Glomerular endothelial cell (primary cell): Measurements from ENCODE around the gene ALDH1L1. TPM values are rescaled to one million over a fixed set of nuclear protein-coding genes. Genes with fewer than 3 reads are reported as not detected.

ENCODE experiments used
- DNase-seq: peaks from one replicate; pipeline ENCODE4 v3.0.0-alpha.2; 2011; ENCODE audit warnings: low read depth, low spot score; ENCODE audit errors: extremely low read depth
- total RNA-seq: library from RNA; depleted of rRNA; stranded (reverse); fragments of >200 nt; gene quantifications from 2 replicates; pipeline ENCODE4 v1.2.3, GENCODE V29; 2015

The ALDH1L1 gene
- total RNA-seq, 1 donor from 2014 or later, result not detected

DNA sequence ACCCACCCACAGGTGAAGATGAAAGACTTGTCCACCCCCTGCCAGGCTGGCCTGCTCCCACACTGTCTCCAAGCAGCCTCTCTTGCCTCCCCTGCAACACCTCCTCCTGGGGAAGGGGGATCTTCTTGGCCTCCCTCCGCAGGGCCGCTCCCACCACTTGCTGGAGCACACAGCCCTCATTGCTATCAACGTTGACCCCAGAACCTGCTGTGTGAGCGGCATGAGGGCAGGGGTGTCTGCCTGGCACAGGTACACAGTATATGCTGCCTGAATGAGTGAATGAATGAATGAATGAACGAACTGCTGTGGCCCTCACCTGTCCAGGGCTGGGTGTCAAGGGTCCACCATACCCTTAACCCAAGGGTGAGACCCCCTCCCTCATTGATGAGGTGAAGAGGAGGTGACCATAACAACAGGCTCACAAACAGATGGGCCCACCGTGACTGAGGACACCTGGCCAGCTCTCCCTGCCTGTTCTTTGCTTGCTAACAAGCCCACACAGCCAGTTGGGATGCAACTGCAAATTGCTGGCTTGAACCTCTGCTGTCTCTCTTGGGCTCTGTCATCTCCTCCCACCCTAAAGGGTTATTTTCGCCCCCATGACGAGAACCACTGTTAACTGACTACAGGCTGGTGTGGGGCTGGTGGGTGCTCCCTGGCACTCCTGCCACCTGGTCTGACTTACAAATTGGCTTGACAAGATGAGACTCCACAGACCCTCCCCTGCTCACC lies 118.9 kb downstream of the ALDH1L1 start:
- DNase-seq, result no peak

DNA sequence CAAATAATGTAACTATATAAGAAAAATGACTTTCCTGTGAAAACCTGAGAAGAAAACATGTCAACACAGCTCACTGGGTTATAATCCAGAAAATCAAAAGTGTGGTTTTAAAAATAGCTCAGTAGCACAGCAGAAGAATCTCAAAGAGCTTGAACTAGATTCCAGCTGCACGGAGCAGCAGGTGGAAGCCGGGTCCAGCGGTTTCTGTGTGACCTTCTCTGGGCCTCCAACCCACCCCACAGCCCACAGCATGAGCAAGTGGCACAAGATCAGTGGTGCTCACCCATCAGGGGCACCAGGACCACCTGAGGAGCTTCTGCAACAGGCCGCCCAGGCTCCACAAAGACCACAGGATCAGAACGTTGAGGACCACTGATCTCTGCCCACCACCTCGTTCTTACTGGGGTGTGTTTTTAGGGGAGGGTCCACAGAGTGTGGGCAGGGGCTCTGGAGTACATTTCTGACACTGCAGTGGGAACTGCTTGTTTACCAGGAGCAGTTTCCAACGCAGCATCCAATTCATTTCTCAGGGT lies 119.7 kb downstream of the ALDH1L1 start:
- DNase-seq, result no peak

DNA sequence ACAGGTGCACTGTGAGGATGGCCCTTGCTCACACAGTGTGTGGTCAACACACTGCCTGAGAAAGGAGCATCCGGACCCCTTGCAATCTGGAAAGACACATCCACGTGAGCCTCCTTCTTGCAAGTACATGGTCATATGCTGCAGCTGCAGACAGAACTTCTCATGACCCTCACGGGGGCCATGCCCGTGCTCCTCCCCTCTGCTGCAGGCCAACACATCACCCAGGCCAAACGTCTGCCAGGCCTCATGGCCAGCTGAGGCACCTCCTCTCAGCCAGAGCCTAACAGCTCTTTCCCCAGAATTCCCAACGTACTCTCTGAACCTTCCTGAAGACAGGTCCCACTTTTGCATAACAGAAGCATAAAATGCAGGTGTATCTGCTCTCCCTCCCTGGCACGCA lies 121.7 kb downstream of the ALDH1L1 start:
- no peak for DNase-seq

DNA sequence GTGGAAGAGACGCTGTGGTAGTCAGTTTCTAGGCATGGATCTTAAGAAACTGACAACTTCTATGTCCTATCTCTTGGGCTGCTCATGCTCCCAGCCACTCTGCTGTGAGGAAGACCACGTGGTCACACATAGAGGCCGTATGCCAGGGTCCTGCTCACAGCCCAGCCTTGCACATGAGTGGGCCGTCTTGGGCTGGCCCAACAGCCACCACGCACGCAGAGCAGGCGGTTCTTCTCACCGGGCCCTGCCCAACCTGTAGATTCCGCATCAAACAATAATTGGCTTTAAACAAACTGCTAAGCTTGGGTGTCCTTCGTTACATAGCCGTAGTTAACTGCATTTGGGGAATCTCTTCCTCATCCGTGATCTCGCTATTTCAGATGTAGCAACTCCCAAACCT lies 122.5 kb downstream of the ALDH1L1 start:
- no peak for DNase-seq

DNA sequence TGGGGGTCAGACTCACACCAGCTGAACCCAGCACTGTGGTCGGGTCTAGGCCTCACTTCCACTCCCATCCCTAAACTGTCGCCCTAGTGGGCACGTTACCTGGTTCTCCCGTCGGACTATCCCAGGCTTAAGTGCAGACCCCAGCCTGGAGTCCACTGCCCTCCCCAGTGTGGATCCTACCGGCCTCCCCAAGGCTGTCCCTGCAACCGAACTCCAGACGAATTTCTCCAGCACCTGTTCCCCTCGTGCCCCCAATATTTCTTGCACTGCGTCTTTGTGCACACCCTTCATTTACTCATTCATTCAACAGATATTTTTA lies 122.9 kb downstream of the ALDH1L1 start:
- no peak for DNase-seq

DNA sequence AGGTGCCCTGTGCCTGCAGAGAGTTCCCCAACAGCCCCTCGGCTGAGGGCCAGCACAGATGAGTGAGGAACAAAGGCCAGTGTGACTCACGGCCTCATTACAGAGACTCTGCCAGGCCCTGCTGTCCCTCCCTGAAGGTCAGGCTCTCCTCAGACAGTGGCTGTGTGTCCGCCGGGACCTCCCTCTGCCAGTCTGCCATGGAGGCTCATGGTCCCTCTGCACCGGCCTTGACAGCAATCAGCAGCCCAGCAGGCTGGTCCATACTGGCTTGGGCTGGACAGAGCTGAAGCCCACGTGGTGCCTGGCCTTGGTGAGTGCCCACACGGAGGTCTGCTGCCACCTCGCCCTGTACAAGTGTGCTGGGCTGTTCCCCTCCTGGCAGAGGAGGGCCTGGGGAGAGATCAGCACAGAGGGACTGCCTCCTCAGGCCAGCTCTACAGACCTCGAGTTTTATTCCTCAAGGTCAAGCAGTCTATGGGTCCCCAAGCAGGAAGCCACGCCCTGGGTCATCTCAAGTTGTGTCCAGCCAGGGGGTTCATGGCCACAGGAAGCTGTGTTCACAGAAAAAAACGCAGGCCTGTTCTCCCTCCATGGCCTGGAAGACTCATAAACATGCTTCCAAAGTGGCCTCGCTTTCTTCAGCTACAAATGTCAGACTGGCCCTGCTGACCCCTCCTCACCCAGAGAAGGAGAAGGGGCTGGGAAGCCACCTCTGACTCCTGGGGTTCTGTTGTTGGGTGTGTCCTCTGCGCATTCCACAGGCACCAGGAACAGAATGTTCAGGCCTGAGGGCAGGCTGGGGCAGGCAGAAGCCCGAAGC lies 123.5 kb downstream of the ALDH1L1 start:
- DNase-seq, result no peak

DNA sequence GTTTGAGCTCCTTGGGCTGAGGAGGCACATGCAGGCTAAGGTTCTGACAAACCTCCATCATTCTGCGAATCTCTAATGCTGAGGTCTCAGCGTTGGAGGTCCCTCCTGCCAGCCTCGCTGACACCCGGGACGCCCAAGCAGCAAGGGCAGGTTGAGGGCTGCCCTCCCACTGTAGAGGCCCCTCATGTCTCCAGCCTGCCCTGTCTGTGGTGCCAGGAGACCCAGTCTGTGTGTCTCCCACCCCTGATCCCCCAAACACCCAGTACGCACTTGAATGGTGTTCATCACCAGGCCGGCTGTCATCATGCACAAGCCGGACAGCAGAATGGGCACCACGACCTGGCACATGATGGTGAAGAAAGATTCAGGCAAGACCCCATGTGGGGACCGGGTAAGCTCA lies 124.3 kb downstream of the ALDH1L1 start:
- DNase-seq, result no peak

DNA sequence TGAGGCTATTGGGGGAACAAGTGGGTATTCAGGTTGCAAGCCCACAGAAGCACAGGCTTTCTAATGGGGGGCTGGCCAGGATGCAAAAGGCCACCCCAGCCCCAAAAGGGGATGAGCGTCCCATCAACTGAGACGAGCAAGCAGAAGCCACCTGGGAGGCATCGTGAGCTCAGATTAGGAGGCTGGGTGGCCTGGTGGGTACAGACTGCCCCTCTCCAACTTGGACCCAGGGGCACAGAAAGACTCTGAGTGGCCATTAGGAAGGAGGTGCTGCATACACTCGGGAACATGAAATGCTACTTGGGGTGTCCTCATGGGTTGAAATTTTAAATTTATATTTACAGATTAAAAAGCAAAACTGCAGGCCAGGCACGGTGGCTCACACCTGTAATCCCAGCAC lies 125.5 kb downstream of the ALDH1L1 start:
- DNase-seq, result no peak

DNA sequence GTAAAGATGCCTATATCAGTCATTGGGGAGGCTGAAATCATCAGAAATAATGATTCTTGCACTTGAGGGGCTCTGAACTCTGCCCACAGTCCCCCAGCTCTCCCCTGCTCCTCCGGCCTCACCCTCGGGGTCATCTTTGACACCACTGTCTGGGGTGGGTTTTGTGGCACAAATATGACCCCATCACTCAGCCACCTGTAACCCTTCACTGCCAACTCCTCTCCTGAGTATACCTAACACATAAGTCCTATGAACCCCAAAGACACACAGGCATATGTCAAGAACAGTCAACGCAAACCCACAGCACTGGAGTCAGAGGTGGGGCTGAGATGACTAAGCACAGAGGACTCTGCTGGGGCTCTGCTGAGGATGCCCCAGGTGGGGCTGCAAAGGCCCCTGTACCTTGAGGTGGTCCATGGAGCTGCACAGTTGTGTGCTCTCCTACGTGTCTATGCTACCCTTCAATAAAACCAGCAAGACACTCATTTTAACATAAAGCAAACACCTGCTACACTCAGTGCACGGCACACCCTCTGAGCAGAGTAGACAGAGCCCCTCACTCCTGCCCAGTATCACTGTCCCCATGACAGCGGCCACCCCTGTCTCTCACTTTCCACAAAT lies 126.3 kb downstream of the ALDH1L1 start:
- no peak for DNase-seq

Other genes starting within 250 kb of the ALDH1L1 start
- not detected in 2 replicates for gene ROPN1B, start 211.4 kb downstream of the ALDH1L1 start, total RNA-seq
- gene SLC41A3, start 96.5 kb downstream of the ALDH1L1 start, total RNA-seq, result 44.7 and 45.7 TPM in 2 replicates
- gene KLF15, start 176.8 kb upstream of the ALDH1L1 start, total RNA-seq, result 0.05 and 0.47 TPM in 2 replicates
- not detected in 2 replicates for gene CFAP100, start 214.3 kb upstream of the ALDH1L1 start, total RNA-seq